Activated B cell treated with CpG ODN at 0.5 μM for 24 hours (primary cell): ENCODE measurements around the gene CDKAL1. TPM values are rescaled to one million over a fixed set of nuclear protein-coding genes. Genes with fewer than 3 reads are reported as not detected.

ENCODE experiments used
- ATAC-seq: fragments of 200-7000 bp; cut with Tn5 transposase; one replicate; pipeline ENCODE4 v1.10.0; 2021; ENCODE audit warnings: low read depth, mild to moderate bottlenecking, moderate library complexity
- CTCF ChIA-PET: fragments of 350-600 bp; sonication (Branson Sonifier 250); formaldehyde crosslinking; loops from one replicate; lab custom pipeline; 2021; ENCODE audit warnings: antibody characterized with exemption; lab: Charles Lee
- POLR2A ChIA-PET: fragments of 350-600 bp; sonication (Branson Sonifier 250); formaldehyde crosslinking; loops from one replicate; lab custom pipeline; 2021; ENCODE audit warnings: antibody characterized with exemption; lab: Charles Lee
- DNase-seq: peaks from one replicate; pipeline ENCODE4 v3.0.0; 2022
- H3K27ac Mint-ChIP-seq: one replicate; pipeline ENCODE4 v1.8.0; 2020; ENCODE audit warnings: mixed read lengths
- H3K27me3 Mint-ChIP-seq: one replicate; pipeline ENCODE4 v1.8.0; 2021; ENCODE audit warnings: mixed read lengths
- H3K36me3 Mint-ChIP-seq: one replicate; pipeline ENCODE4 v1.8.0; 2021; ENCODE audit warnings: low read depth, mixed read lengths
- H3K4me1 Mint-ChIP-seq: one replicate; pipeline ENCODE4 v1.8.0; 2021; ENCODE audit warnings: mixed read lengths
- H3K4me3 Mint-ChIP-seq: one replicate; pipeline ENCODE4 v1.8.0; 2020; ENCODE audit warnings: mild to moderate bottlenecking, mixed read lengths
- H3K9me3 Mint-ChIP-seq: one replicate; pipeline ENCODE4 v1.8.0; 2020; ENCODE audit warnings: mixed read lengths
- CTCF ChIP-seq: fragments of 200-600 bp; IDR thresholded peaks from one replicate; pipeline ENCODE4 v1.8.0; 2022; ENCODE audit warnings: antibody characterized with exemption, mild to moderate bottlenecking
- intact Hi-C: fragments of 100-400 bp; cut with micrococcal nuclease; formaldehyde crosslinking; loops from one replicate; pipeline ENCODE4 v1.15.1; 2024
- total RNA-seq: library from RNA; stranded (reverse); gene quantifications from 2 replicates; pipeline ENCODE4 v1.2.3, GENCODE V29; 2022

The CDKAL1 gene
- total RNA-seq, 1 donor from 2014 or later: 31.9 TPM

DNA sequence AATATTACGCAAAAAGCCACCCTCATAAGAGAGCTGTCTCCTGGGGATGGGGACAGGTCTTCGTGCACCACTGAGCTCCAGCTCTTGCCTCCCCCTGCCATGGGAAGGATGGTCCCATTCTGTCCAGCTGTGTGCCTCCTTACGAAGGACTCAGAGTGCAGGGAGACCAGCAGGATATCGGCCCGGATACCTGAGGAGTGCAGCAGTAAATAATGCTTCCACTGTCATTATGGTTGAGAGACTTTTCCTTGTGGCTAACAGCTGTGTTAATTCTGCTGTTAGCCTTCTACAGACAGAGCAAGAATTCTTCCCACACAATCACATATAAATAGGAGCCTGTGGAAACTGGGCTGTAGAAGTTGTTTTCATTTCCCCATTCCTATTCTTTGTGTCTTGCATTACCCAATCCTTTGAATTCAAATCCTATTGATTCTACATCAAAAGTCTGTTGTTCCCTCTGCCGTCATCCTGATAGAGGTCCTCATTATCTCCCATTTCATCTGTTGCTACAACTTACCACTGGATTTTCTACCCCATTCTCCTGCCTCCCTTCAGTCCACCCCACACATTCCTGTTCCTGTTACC, 694.7 kb downstream of the CDKAL1 start:
- POLR2A ChIA-PET: no interaction called here
- peaks cover 51% of the 10 kb centered on the region for H3K36me3 Mint-ChIP-seq
- H3K4me1 Mint-ChIP-seq: no peaks in the 10 kb centered on the region
- ATAC-seq (no peak), DNase-seq (no peak)
- intact Hi-C loops: no loop called here
- H3K27ac Mint-ChIP-seq: no peak overlapping the region
- no peaks in the 10 kb centered on the region for H3K9me3 Mint-ChIP-seq
- CTCF ChIA-PET: no interaction called here
- TF ChIP-seq CTCF: no peak
- H3K4me3 Mint-ChIP-seq: no peak overlapping the region
- no peaks in the 10 kb centered on the region for H3K27me3 Mint-ChIP-seq

DNA sequence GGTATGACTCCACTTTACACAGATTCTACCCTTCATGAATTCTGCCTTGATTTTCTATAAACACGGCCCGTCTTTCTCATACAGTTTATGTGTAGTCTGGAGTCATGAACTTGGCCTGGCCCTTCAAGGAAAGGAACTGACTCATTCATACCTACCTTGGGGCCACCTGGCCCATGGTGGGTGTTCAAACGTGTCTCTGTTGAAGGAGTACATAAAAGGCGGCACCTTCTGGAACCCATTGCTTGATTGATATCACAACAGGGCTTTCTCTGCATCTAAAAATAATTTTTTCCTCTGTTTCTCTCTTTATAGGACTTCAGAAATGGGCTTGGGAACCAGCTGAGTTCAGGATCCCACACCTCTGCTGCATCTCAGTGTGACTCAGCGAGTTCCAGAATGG, 696.3 kb downstream of the CDKAL1 start:
- ChIA-PET CTCF (no interaction called here), POLR2A (no interaction called here)
- intact Hi-C loops: no loop called here
- no peak for TF ChIP-seq CTCF
- DNase-seq (no peak), ATAC-seq (no peak)
- H3K27me3 Mint-ChIP-seq: no peaks in the 10 kb centered on the region
- H3K27ac Mint-ChIP-seq: no peak overlapping the region
- H3K9me3 Mint-ChIP-seq: peaks cover 6% of the 10 kb centered on the region
- no peak overlapping the region for H3K4me3 Mint-ChIP-seq
- H3K4me1 Mint-ChIP-seq: no peaks in the 10 kb centered on the region
- H3K36me3 Mint-ChIP-seq: peaks cover 61% of the 10 kb centered on the region

GRCh38 chr6:21235162-21235561, 700.9 kb downstream of the CDKAL1 start:
- no peak for ATAC-seq
- ChIA-PET CTCF (no interaction called here), POLR2A (no interaction called here)
- Mint-ChIP-seq H3K9me3 (peaks cover 9% of the 10 kb centered on the region), H3K4me1 (peaks cover 6% of the 10 kb centered on the region), H3K27ac (no peak overlapping the region), H3K4me3 (no peak overlapping the region), H3K27me3 (no peaks in the 10 kb centered on the region), H3K36me3 (peaks cover 54% of the 10 kb centered on the region)
- DNase-seq: no peak
- intact Hi-C loops: no loop called here
- TF ChIP-seq CTCF: no peak

- ChIA-PET CTCF (no interaction called here), POLR2A (no interaction called here)
- Mint-ChIP-seq H3K4me3 (no peak overlapping the region), H3K27ac (no peak overlapping the region), H3K36me3 (peaks cover 27% of the 10 kb centered on the region), H3K4me1 (peaks cover 6% of the 10 kb centered on the region), H3K9me3 (peaks cover 9% of the 10 kb centered on the region), H3K27me3 (no peaks in the 10 kb centered on the region)
- ATAC-seq (no peak), DNase-seq (no peak)
- TF ChIP-seq CTCF: no peak
- intact Hi-C loops: no loop called here
Observed at GRCh38 chr6:21238208-21238607, 704.0 kb downstream of the CDKAL1 start.

DNA sequence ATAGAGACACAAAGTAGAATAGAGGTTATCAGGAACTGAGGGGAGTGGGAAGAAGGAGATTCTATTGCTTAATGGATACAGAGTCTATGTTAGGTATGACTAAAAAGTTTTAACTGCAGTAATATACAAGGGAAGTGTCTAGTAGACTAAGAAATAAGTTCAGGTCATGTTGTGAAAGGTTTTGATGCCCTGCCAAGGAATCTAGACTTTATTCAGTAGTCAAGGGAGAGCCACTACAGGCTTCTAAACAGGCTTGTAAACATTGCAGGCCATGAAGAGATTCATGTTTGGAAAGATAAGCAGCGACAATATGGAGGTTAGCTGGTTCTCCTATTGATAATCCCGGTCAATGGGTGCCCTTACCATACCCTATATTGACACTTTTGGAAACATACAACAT, 706.5 kb downstream of the CDKAL1 start:
- intact Hi-C loops: no loop called here
- no peak for ATAC-seq
- peaks cover 3% of the 10 kb centered on the region for H3K9me3 Mint-ChIP-seq
- H3K27me3 Mint-ChIP-seq: no peaks in the 10 kb centered on the region
- H3K4me1 Mint-ChIP-seq: peaks cover 6% of the 10 kb centered on the region
- TF ChIP-seq CTCF: no peak
- no peak for DNase-seq
- ChIA-PET POLR2A (no interaction called here), CTCF (no interaction called here)
- no peak overlapping the region for H3K27ac Mint-ChIP-seq
- no peak overlapping the region for H3K4me3 Mint-ChIP-seq
- peaks cover 7% of the 10 kb centered on the region for H3K36me3 Mint-ChIP-seq
